ENCODE data around the gene SDHAF1. TPM values are rescaled to one million over a fixed set of nuclear protein-coding genes. Genes with fewer than 3 reads are reported as not detected.
"Not testable (repeated sequence)": the region's sequence is repeated elsewhere in the genome, so short reads cannot be mapped to it uniquely, and the experiment has no call there.

Gene SDHAF1
- total RNA-seq, 4 donors from 2014 or later, result 17.6 to 40.1 (median 29.6) TPM

GRCh38 chr19:35978832-35979365 is 16.1 kb upstream of the SDHAF1 start:
- Histone ChIP-seq H3K4me3 (no peak overlapping the region), H3K27me3 (peaks cover 0 to 85% (median 0%) of the 10 kb centered on the region in 4 donors), H3K9me3 (no peaks in the 10 kb centered on the region), H3K27ac (no peak overlapping the region), H3K36me3 (no peaks in the 10 kb centered on the region), H3K4me1 (no peaks in the 10 kb centered on the region)
- intact Hi-C loops (cut with DNase I), result no loop called here
- TF ChIP-seq POLR2A (IDR thresholded peaks at IDR 0.05), result no peak
- TF ChIP-seq CTCF (IDR thresholded peaks at IDR 0.05), result no peak
- no peak for DNase-seq
- 24 to 28% methylated on average over 7 of the region's 20 CpGs for WGBS, 2 donors

GRCh38 chr19:35980997-35981396 is 14.0 kb upstream of the SDHAF1 start:
- WGBS, 2 donors, result 68 to 75% methylated on average over 4 of the region's 4 CpGs
- H3K9me3 ChIP-seq; intact Hi-C loops (cut with DNase I); H3K27ac ChIP-seq; H3K4me3 ChIP-seq; DNase-seq; H3K36me3 ChIP-seq; H3K4me1 ChIP-seq: not testable (repeated sequence)
- peaks cover 0 to 90% (median 0%) of the 10 kb centered on the region in 4 donors for H3K27me3 ChIP-seq

GRCh38 chr19:35983177-35983576 is 11.8 kb upstream of the SDHAF1 start:
- Histone ChIP-seq H3K27ac (no peak overlapping the region), H3K9me3 (no peaks in the 10 kb centered on the region), H3K4me1 (peaks cover 10 to 13% (median 10%) of the 10 kb centered on the region in 3 donors), H3K4me3 (no peak overlapping the region), H3K27me3 (peaks cover 0 to 92% (median 4%) of the 10 kb centered on the region in 4 donors), H3K36me3 (no peaks in the 10 kb centered on the region)
- no peak for DNase-seq
- TF ChIP-seq POLR2A (IDR thresholded peaks at IDR 0.05) (no peak), CTCF (IDR thresholded peaks at IDR 0.05) (no peak)
- intact Hi-C loops (cut with DNase I), result no loop called here
- 78% methylated on average over 4 to 5 of the region's 8 CpGs for WGBS, 2 donors

- no peaks in the 10 kb centered on the region for H3K36me3 ChIP-seq
- H3K27me3 ChIP-seq, result peaks cover 0 to 72% (median 4%) of the 10 kb centered on the region in 4 donors
- H3K4me1 ChIP-seq, result peaks cover 10 to 13% (median 10%) of the 10 kb centered on the region in 3 donors
- no peak for DNase-seq
- TF ChIP-seq CTCF (IDR thresholded peaks at IDR 0.05) (no peak), POLR2A (IDR thresholded peaks at IDR 0.05) (no peak)
- no peak overlapping the region for H3K27ac ChIP-seq
- WGBS, 2 donors, result 100% methylated on average over 1 of the region's 5 CpGs; no CpG with 5 or more reads in 1 of the 2 donors
- intact Hi-C loops (cut with DNase I), result no loop called here
- no peaks in the 10 kb centered on the region for H3K9me3 ChIP-seq
- H3K4me3 ChIP-seq, result no peak overlapping the region
Observed at GRCh38 chr19:35986111-35986510, 8.9 kb upstream of the SDHAF1 start.

GRCh38 chr19:35986664-35987570 is 8.1 kb upstream of the SDHAF1 start:
- H3K27me3 ChIP-seq, result peaks cover 0 to 68% (median 4%) of the 10 kb centered on the region in 4 donors
- DNase-seq, result no peak
- intact Hi-C loops (cut with DNase I), result no loop called here
- no peaks in the 10 kb centered on the region for H3K9me3 ChIP-seq
- H3K27ac ChIP-seq, result no peak overlapping the region
- no peaks in the 10 kb centered on the region for H3K36me3 ChIP-seq
- TF ChIP-seq CTCF (IDR thresholded peaks at IDR 0.05) (no peak), POLR2A (IDR thresholded peaks at IDR 0.05) (no peak)
- peaks cover 10 to 13% (median 10%) of the 10 kb centered on the region in 3 donors for H3K4me1 ChIP-seq
- 16 to 17% methylated on average over 23 to 32 of the region's 54 CpGs for WGBS, 2 donors
- H3K4me3 ChIP-seq, result peak overlapping the region in 3 of 4 donors; percentile 37 to 64 (median 41)
